IgD-negative memory B cell (primary cell): ENCODE results near the gene RAF1. TPM values are rescaled to one million over a fixed set of nuclear protein-coding genes. Genes with fewer than 3 reads are reported as not detected.
A peak's percentile ranks its signal among the peaks of the same experiment; 100 is the strongest.
"Not testable (repeated sequence)": the region's sequence is repeated elsewhere in the genome, so short reads cannot be mapped to it uniquely, and the experiment has no call there.

Source experiments
- H3K27ac Mint-ChIP-seq, 3 donors: one replicate each; pipeline ENCODE4 v1.8.0; 2020 to 2022; ENCODE audit warnings: mild to moderate bottlenecking in 3 of 3, mixed read lengths in 3 of 3, moderate library complexity in 1 of 3
- H3K27me3 Mint-ChIP-seq: one replicate; pipeline ENCODE4 v1.8.0; 2021; ENCODE audit warnings: mixed read lengths
- H3K36me3 Mint-ChIP-seq: one replicate; pipeline ENCODE4 v1.8.0; 2020; ENCODE audit warnings: mild to moderate bottlenecking, mixed read lengths
- H3K4me1 Mint-ChIP-seq, 3 donors: one replicate each; pipeline ENCODE4 v1.8.0; 2020 to 2022; ENCODE audit warnings: mixed read lengths in 3 of 3, mild to moderate bottlenecking in 1 of 3
- H3K4me3 Mint-ChIP-seq, 4 donors: one replicate each; pipeline ENCODE4 v1.8.0; 2020 to 2022; ENCODE audit warnings: mild to moderate bottlenecking in 4 of 4, mixed read lengths in 4 of 4, moderate library complexity in 3 of 4
- H3K9me3 Mint-ChIP-seq, 3 donors: one replicate each; pipeline ENCODE4 v1.8.0; 2020 to 2021; ENCODE audit warnings: mixed read lengths in 3 of 3, mild to moderate bottlenecking in 1 of 3
- polyA plus RNA-seq: library from polyadenylated mRNA; unstranded; fragments of 300-500 nt; fragmentation: Illumina TruSeq; gene quantifications from one replicate; pipeline ENCODE4 v1.2.3, GENCODE V29; 2021

Gene RAF1
- polyA plus RNA-seq: 56.0 TPM

- no peaks in the 10 kb centered on the region for H3K27me3 Mint-ChIP-seq
- peaks cover 18 to 28% (median 27%) of the 10 kb centered on the region in 3 donors for H3K4me1 Mint-ChIP-seq
- H3K4me3 Mint-ChIP-seq: peak within 1 kb of the TSS; percentile 96 to 100 (median 98)
- H3K27ac Mint-ChIP-seq: peak within 1 kb of the TSS; percentile 95 to 99 (median 98)
- H3K9me3 Mint-ChIP-seq: no peaks in the 10 kb centered on the region
- peaks cover 9% of the 10 kb centered on the region for H3K36me3 Mint-ChIP-seq
These were observed at the start of gene RAF1 for GRCh38 chr3:12663936-12664908. TSS of gene RAF1 (minus strand) at chr3:12664117. CDS start at chr3:12618721, 45,396 bp downstream.

- Mint-ChIP-seq H3K27me3 (peaks cover 2% of the 10 kb centered on the region), H3K9me3 (peaks cover 0 to 1% (median 0%) of the 10 kb centered on the region in 3 donors), H3K27ac (no peak overlapping the region), H3K36me3 (no peaks in the 10 kb centered on the region), H3K4me1 (peaks cover 0 to 1% (median 0%) of the 10 kb centered on the region in 3 donors), H3K4me3 (no peak overlapping the region)
These were observed 46.1 kb upstream of the RAF1 start for GRCh38 chr3:12710062-12710461.

GRCh38 chr3:12709334-12709733 lies 45.4 kb upstream of the RAF1 start:
- Mint-ChIP-seq H3K27ac (peak overlapping the region in 1 of 3 donors; percentile 89), H3K4me1 (peaks cover 0 to 1% (median 0%) of the 10 kb centered on the region in 3 donors), H3K36me3 (no peaks in the 10 kb centered on the region), H3K4me3 (no peak overlapping the region), H3K9me3 (peaks cover 0 to 1% (median 0%) of the 10 kb centered on the region in 3 donors), H3K27me3 (peaks cover 2% of the 10 kb centered on the region)

- Mint-ChIP-seq H3K27me3 (peaks cover 2% of the 10 kb centered on the region), H3K4me1 (peaks cover 0 to 1% (median 0%) of the 10 kb centered on the region in 3 donors), H3K36me3 (no peaks in the 10 kb centered on the region), H3K9me3 (peaks cover 0 to 1% (median 0%) of the 10 kb centered on the region in 3 donors), H3K27ac (peak overlapping the region in 1 of 3 donors; percentile 89), H3K4me3 (peak overlapping the region in 1 of 4 donors; percentile 81)
These were observed 44.8 kb upstream of the RAF1 start for GRCh38 chr3:12708584-12709192.

GRCh38 chr3:12707449-12707848 lies 43.5 kb upstream of the RAF1 start:
- Mint-ChIP-seq H3K27me3 (peaks cover 2% of the 10 kb centered on the region), H3K9me3 (peaks cover 0 to 1% (median 0%) of the 10 kb centered on the region in 3 donors), H3K4me1 (peaks cover 0 to 1% (median 0%) of the 10 kb centered on the region in 3 donors), H3K27ac (peak overlapping the region in 1 of 3 donors; percentile 78), H3K4me3 (no peak overlapping the region), H3K36me3 (no peaks in the 10 kb centered on the region)

GRCh38 chr3:12706504-12707253 lies 42.8 kb upstream of the RAF1 start:
- Mint-ChIP-seq H3K27ac (no peak overlapping the region), H3K4me3 (no peak overlapping the region), H3K4me1 (peaks cover 0 to 1% (median 0%) of the 10 kb centered on the region in 3 donors)

GRCh38 chr3:12705981-12706380 lies 42.1 kb upstream of the RAF1 start:
- Mint-ChIP-seq H3K36me3 (no peaks in the 10 kb centered on the region), H3K4me1 (peaks cover 0 to 1% (median 0%) of the 10 kb centered on the region in 3 donors), H3K9me3 (peaks cover 0 to 1% (median 0%) of the 10 kb centered on the region in 3 donors), H3K4me3 (no peak overlapping the region), H3K27ac (no peak overlapping the region), H3K27me3 (peaks cover 2% of the 10 kb centered on the region)

More at GRCh38 chr3:12706504-12707253, 42.8 kb upstream of the RAF1 start:
- peaks cover 2% of the 10 kb centered on the region for H3K27me3 Mint-ChIP-seq
- H3K9me3 Mint-ChIP-seq: peaks cover 0 to 1% (median 0%) of the 10 kb centered on the region in 3 donors
- no peaks in the 10 kb centered on the region for H3K36me3 Mint-ChIP-seq

- H3K27ac Mint-ChIP-seq: no peak overlapping the region
- H3K9me3 Mint-ChIP-seq: peaks cover 0 to 1% (median 0%) of the 10 kb centered on the region in 3 donors
- peaks cover 2% of the 10 kb centered on the region for H3K27me3 Mint-ChIP-seq
- no peaks in the 10 kb centered on the region for H3K36me3 Mint-ChIP-seq
- peaks cover 0 to 1% (median 0%) of the 10 kb centered on the region in 3 donors for H3K4me1 Mint-ChIP-seq
- no peak overlapping the region for H3K4me3 Mint-ChIP-seq
These were observed 41.5 kb upstream of the RAF1 start for GRCh38 chr3:12705374-12705926.

- Mint-ChIP-seq H3K27me3 (peaks cover 1% of the 10 kb centered on the region), H3K4me3 (no peak overlapping the region), H3K36me3 (no peaks in the 10 kb centered on the region), H3K9me3 (peaks cover 0 to 1% (median 0%) of the 10 kb centered on the region in 3 donors), H3K4me1 (no peaks in the 10 kb centered on the region), H3K27ac (no peak overlapping the region)
These were observed 38.6 kb upstream of the RAF1 start for GRCh38 chr3:12702501-12702900.

GRCh38 chr3:12701601-12702000 lies 37.7 kb upstream of the RAF1 start:
- not testable (repeated sequence) for H3K4me1 Mint-ChIP-seq, H3K4me3 Mint-ChIP-seq, H3K27me3 Mint-ChIP-seq, H3K27ac Mint-ChIP-seq, H3K9me3 Mint-ChIP-seq, H3K36me3 Mint-ChIP-seq

- H3K4me1 Mint-ChIP-seq: no peaks in the 10 kb centered on the region
- no peak overlapping the region for H3K4me3 Mint-ChIP-seq
- no peaks in the 10 kb centered on the region for H3K9me3 Mint-ChIP-seq
- peaks cover 1% of the 10 kb centered on the region for H3K27me3 Mint-ChIP-seq
- no peaks in the 10 kb centered on the region for H3K36me3 Mint-ChIP-seq
- no peak overlapping the region for H3K27ac Mint-ChIP-seq
These were observed 36.9 kb upstream of the RAF1 start for GRCh38 chr3:12700800-12701199.

- Mint-ChIP-seq H3K36me3 (no peaks in the 10 kb centered on the region), H3K4me1 (no peaks in the 10 kb centered on the region), H3K4me3 (no peak overlapping the region), H3K9me3 (no peaks in the 10 kb centered on the region), H3K27ac (no peak overlapping the region), H3K27me3 (peaks cover 1% of the 10 kb centered on the region)
These were observed 32.0 kb upstream of the RAF1 start for GRCh38 chr3:12695916-12696315.

- H3K36me3 Mint-ChIP-seq: no peaks in the 10 kb centered on the region
- H3K27ac Mint-ChIP-seq: peak overlapping the region in 1 of 3 donors; percentile 85
- no peaks in the 10 kb centered on the region for H3K9me3 Mint-ChIP-seq
These were observed 31.2 kb upstream of the RAF1 start for GRCh38 chr3:12695112-12695511.

GRCh38 chr3:12692444-12692843 lies 28.5 kb upstream of the RAF1 start:
- no peak overlapping the region for H3K4me3 Mint-ChIP-seq
- peaks cover 5% of the 10 kb centered on the region for H3K27me3 Mint-ChIP-seq
- H3K4me1 Mint-ChIP-seq: no peaks in the 10 kb centered on the region
- no peaks in the 10 kb centered on the region for H3K36me3 Mint-ChIP-seq
- no peak overlapping the region for H3K27ac Mint-ChIP-seq
- H3K9me3 Mint-ChIP-seq: no peaks in the 10 kb centered on the region

More at GRCh38 chr3:12695112-12695511, 31.2 kb upstream of the RAF1 start:
- Mint-ChIP-seq H3K4me3 (no peak overlapping the region), H3K27me3 (no peaks in the 10 kb centered on the region), H3K4me1 (no peaks in the 10 kb centered on the region)
